ENCODE results near the gene UVSSA. TPM values are rescaled to one million over a fixed set of nuclear protein-coding genes. Genes with fewer than 3 reads are reported as not detected.

The UVSSA gene
- total and polyA plus RNA-seq, 2 donors (not counting 1 experiment from before 2014, with no cell fraction given) = 34.6 to 40.5 TPM

DNA sequence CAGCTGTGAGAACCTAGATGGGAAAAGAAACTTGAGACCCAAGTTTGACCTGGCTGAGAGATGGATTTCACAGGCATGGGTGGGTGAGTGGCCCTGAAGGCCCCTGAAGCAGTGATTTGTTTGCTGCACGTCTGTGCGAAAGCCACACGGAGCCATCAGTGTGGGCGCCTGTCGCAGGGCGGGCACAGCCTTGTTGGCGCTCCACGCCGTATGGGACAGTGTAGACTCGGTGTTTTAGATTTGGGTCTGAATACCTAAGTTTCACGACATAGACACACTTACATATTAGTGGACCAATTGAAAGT lies 21.9 kb upstream of the UVSSA start:
- no peak overlapping the region for H3K4me2 ChIP-seq (replicated peaks; ENCODE audit: low read depth, low read length, poor library complexity, severe bottlenecking)
- H3K4me1 ChIP-seq (ENCODE audit: control insufficient read depth in 2 of 2, insufficient read depth in 2 of 2, low read length in 2 of 2) = no peaks in the 10 kb centered on the region
- no peak overlapping the region for H3K4me3 Mint-ChIP-seq
- no peaks in the 10 kb centered on the region for H3K27me3 ChIP-seq (replicated peaks in 1 of 4; ENCODE audit: control extremely low read depth in 1 of 4, control insufficient read depth in 3 of 4, insufficient read depth in 4 of 4, low read length in 3 of 4)
- ChIA-PET CTCF (no interaction called here), POLR2A (no interaction called here)
- ATAC-seq (ENCODE audit: low read depth) (no peak), DNase-seq (no peak)
- intact Hi-C loops (cut with micrococcal nuclease) = no loop called here
- TF ChIP-seq, protein P1, sequence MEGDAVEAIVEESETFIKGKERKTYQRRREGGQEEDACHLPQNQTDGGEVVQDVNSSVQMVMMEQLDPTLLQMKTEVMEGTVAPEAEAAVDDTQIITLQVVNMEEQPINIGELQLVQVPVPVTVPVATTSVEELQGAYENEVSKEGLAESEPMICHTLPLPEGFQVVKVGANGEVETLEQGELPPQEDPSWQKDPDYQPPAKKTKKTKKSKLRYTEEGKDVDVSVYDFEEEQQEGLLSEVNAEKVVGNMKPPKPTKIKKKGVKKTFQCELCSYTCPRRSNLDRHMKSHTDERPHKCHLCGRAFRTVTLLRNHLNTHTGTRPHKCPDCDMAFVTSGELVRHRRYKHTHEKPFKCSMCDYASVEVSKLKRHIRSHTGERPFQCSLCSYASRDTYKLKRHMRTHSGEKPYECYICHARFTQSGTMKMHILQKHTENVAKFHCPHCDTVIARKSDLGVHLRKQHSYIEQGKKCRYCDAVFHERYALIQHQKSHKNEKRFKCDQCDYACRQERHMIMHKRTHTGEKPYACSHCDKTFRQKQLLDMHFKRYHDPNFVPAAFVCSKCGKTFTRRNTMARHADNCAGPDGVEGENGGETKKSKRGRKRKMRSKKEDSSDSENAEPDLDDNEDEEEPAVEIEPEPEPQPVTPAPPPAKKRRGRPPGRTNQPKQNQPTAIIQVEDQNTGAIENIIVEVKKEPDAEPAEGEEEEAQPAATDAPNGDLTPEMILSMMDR (IDR thresholded peaks at IDR 0.05) = no peak
- TF ChIP-seq EZH2 (IDR thresholded peaks at IDR 0.05; ENCODE audit: borderline replicate concordance, insufficient read depth, low read depth, low read length, poor library complexity, severe bottlenecking) = no peak
- no peaks in the 10 kb centered on the region for H3K9me3 ChIP-seq (ENCODE audit: control extremely low read depth in 1 of 3, control insufficient read depth in 2 of 3, insufficient read depth in 1 of 3, low read length in 2 of 3)
- no peaks in the 10 kb centered on the region for H3K4me1 Mint-ChIP-seq
- 93% methylated on average over 6 of the region's 11 CpGs for WGBS (ENCODE audit: insufficient coverage)
- H3K27ac Mint-ChIP-seq = no peak overlapping the region
- no peaks in the 10 kb centered on the region for H3K9me3 Mint-ChIP-seq (ENCODE audit: insufficient read depth)
- no peaks in the 10 kb centered on the region for H3K27me3 Mint-ChIP-seq
- H2AFZ ChIP-seq (ENCODE audit: insufficient read depth, low read depth, low read length, poor library complexity, severe bottlenecking) = no peak overlapping the region
- peaks cover 0 to 54% of the 10 kb centered on the region in 2 experiments for H3K36me3 ChIP-seq (replicated peaks in 1 of 2; ENCODE audit: control extremely low read depth in 1 of 2, control insufficient read depth in 1 of 2, extremely low read depth in 1 of 2, insufficient read depth in 2 of 2, low read length in 1 of 2)
- no peak overlapping the region for H3K4me3 ChIP-seq (ENCODE audit: control extremely low read depth in 1 of 5, extremely low read depth in 1 of 5, insufficient read depth in 1 of 5, low read depth in 2 of 5, low read length in 4 of 5)
- H3K9ac ChIP-seq (ENCODE audit: low read length) = no peak overlapping the region
- peaks cover 49% of the 10 kb centered on the region for H3K79me2 ChIP-seq (ENCODE audit: control insufficient read depth, insufficient read depth, low read length)
- no peak overlapping the region for H3K27ac ChIP-seq (ENCODE audit: low read length in 2 of 2)
- H4K20me1 ChIP-seq (ENCODE audit: control insufficient read depth, insufficient read depth, low read length, poor library complexity, severe bottlenecking) = peaks cover 50% of the 10 kb centered on the region

DNA sequence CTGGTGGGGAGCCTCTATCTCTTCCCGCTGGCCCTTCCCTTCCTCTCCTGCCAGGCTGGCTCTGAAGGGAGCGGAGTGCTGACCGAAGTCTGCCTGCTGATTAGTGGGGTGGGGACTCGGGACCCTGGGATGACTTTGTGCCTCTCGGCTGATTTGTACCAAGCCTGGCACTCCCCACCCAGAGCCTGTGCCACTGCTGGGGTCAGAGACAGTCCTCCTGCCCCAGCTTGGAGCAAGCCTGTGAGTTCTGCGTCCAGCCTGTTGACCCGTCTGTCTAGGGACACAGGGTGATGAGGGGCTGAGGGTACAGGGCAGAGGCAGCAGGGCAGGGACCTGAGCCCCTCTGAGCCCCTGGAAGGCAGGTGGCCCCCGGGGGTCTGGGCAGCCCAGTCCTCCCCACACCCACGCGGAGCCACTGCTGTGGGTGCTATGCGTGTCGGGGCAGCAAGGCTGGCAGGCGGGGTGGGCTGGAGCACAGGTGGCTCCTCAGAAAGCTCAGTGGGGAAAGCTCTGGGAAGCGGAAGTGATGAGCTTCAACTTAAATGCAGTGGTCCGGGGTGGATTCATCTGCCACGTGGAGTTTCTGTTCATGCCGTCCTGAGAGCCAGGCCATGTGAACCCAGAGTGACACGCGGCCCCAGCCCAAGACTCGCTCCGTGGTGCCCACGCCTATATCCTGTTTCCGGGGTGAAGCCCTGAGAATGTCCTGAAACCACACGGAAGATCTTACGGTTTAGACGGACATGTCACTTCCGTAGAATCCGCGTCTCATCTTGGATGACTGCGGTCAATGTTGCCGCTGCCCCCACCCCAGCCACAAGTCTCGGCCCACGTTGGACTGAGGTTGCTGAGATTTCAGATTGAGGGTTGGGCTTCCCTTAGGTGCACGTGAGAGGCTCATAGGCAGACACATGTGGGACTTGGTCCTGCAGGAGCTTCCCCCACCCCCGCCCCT lies 21.1 kb upstream of the UVSSA start:
- Histone ChIP-seq H3K9ac (ENCODE audit: low read length) (no peak overlapping the region), H2AFZ (ENCODE audit: insufficient read depth, low read depth, low read length, poor library complexity, severe bottlenecking) (no peak overlapping the region), H3K9me3 (ENCODE audit: control extremely low read depth in 1 of 3, control insufficient read depth in 2 of 3, insufficient read depth in 1 of 3, low read length in 2 of 3) (no peaks in the 10 kb centered on the region), H3K36me3 (replicated peaks in 1 of 2; ENCODE audit: control extremely low read depth in 1 of 2, control insufficient read depth in 1 of 2, extremely low read depth in 1 of 2, insufficient read depth in 2 of 2, low read length in 1 of 2) (peaks cover 0 to 57% of the 10 kb centered on the region in 2 experiments), H3K27me3 (replicated peaks in 1 of 4; ENCODE audit: control extremely low read depth in 1 of 4, control insufficient read depth in 3 of 4, insufficient read depth in 4 of 4, low read length in 3 of 4) (no peaks in the 10 kb centered on the region), H3K4me3 (ENCODE audit: control extremely low read depth in 1 of 5, extremely low read depth in 1 of 5, insufficient read depth in 1 of 5, low read depth in 2 of 5, low read length in 4 of 5) (no peak overlapping the region), H4K20me1 (ENCODE audit: control insufficient read depth, insufficient read depth, low read length, poor library complexity, severe bottlenecking) (peaks cover 54% of the 10 kb centered on the region), H3K27ac (ENCODE audit: low read length in 2 of 2) (no peak overlapping the region), H3K4me1 (ENCODE audit: control insufficient read depth in 2 of 2, insufficient read depth in 2 of 2, low read length in 2 of 2) (no peaks in the 10 kb centered on the region), H3K4me2 (replicated peaks; ENCODE audit: low read depth, low read length, poor library complexity, severe bottlenecking) (no peak overlapping the region), H3K79me2 (ENCODE audit: control insufficient read depth, insufficient read depth, low read length) (peaks cover 50% of the 10 kb centered on the region)
- TF ChIP-seq EZH2 (IDR thresholded peaks at IDR 0.05; ENCODE audit: borderline replicate concordance, insufficient read depth, low read depth, low read length, poor library complexity, severe bottlenecking) = no peak
- TF ChIP-seq, protein P1 (IDR thresholded peaks at IDR 0.05) = no peak
- Mint-ChIP-seq H3K27ac (no peak overlapping the region), H3K4me3 (no peak overlapping the region), H3K9me3 (ENCODE audit: insufficient read depth) (no peaks in the 10 kb centered on the region), H3K27me3 (no peaks in the 10 kb centered on the region), H3K4me1 (no peaks in the 10 kb centered on the region)
- WGBS (ENCODE audit: insufficient coverage) = 91% methylated on average over 31 of the region's 35 CpGs
- DNase-seq (no peak), ATAC-seq (ENCODE audit: low read depth) (no peak)
- intact Hi-C loops (cut with micrococcal nuclease) = no loop called here
- POLR2A ChIA-PET = no interaction called here
- CTCF ChIA-PET = no interaction called here

All from B cell (primary cell).